Mesenchymal stem cell (in vitro differentiated cells and primary cell): Measurements from ENCODE around the gene SNAP47.

Source experiments
- DNase-seq: peaks from one replicate; pipeline ENCODE4 v3.0.0-alpha.2; 2013
- H2AFZ ChIP-seq: one replicate; pipeline ENCODE4 v1.6.1; 2013; ENCODE audit warnings: low read depth, mild to moderate bottlenecking, control low read depth, inconsistent platforms, low read length, moderate library complexity
- H2AK5ac ChIP-seq: 2 replicates; pipeline ENCODE4 v1.6.1; 2013; ENCODE audit warnings: low read length, moderate library complexity, mild to moderate bottlenecking, inconsistent platforms; ENCODE audit not compliant: severe bottlenecking
- H2BK120ac ChIP-seq: one replicate; pipeline ENCODE4 v1.6.1; 2013; ENCODE audit warnings: low read depth, mild to moderate bottlenecking, inconsistent platforms, low read length, moderate library complexity
- H2BK12ac ChIP-seq, 2 experiments: one replicate each; pipeline ENCODE4 v1.6.1; 2013; ENCODE audit warnings: inconsistent platforms in 2 of 2, low read length in 2 of 2, mild to moderate bottlenecking in 2 of 2, moderate library complexity in 2 of 2, control low read depth in 1 of 2
- H2BK15ac ChIP-seq: one replicate; pipeline ENCODE4 v1.6.1; 2013; ENCODE audit warnings: mild to moderate bottlenecking, low read depth, inconsistent platforms; ENCODE audit not compliant: poor library complexity, severe bottlenecking
- H2BK5ac ChIP-seq: 2 replicates; pipeline ENCODE4 v1.6.1; 2013; ENCODE audit warnings: low read depth, mild to moderate bottlenecking, low read length, control low read depth, inconsistent platforms; ENCODE audit not compliant: poor library complexity, severe bottlenecking
- H3K14ac ChIP-seq, 2 experiments: one replicate each; pipeline ENCODE4 v1.6.1; 2013; ENCODE audit warnings: inconsistent platforms in 2 of 2, low read length in 2 of 2, control low read depth in 1 of 2, mild to moderate bottlenecking in 1 of 2, moderate library complexity in 1 of 2
- H3K18ac ChIP-seq, 2 experiments: one replicate each; pipeline ENCODE4 v1.6.1; 2013; ENCODE audit warnings: inconsistent platforms in 2 of 2, low read length in 2 of 2, control low read depth in 1 of 2, low read depth in 1 of 2, mild to moderate bottlenecking in 1 of 2
- H3K23ac ChIP-seq, 2 experiments: one replicate each; pipeline ENCODE4 v1.6.1; 2013; ENCODE audit warnings: inconsistent platforms in 2 of 2, low read length in 2 of 2, mild to moderate bottlenecking in 2 of 2, moderate library complexity in 2 of 2, control low read depth in 1 of 2
- H3K27ac ChIP-seq: 2 replicates; pipeline ENCODE4 v1.5.1; 2013; ENCODE audit warnings: mild to moderate bottlenecking, moderate library complexity, low read length, control low read depth, inconsistent platforms; ENCODE audit not compliant: poor library complexity, severe bottlenecking
- H3K27me3 ChIP-seq, 2 experiments: 2 replicates each; pipeline versions ENCODE4 v1.6.1 to v1.7.0; 2013; ENCODE audit warnings: low read length in 2 of 2, mild to moderate bottlenecking in 2 of 2, moderate library complexity in 2 of 2, control low read depth in 1 of 2, inconsistent platforms in 1 of 2; ENCODE audit not compliant: control insufficient read depth in 1 of 2, insufficient read depth in 1 of 2
- H3K36me3 ChIP-seq, 2 experiments: 2 replicates each; pipeline versions ENCODE4 v1.6.1 to v1.7.0; 2013; ENCODE audit warnings: low read length in 2 of 2, control low read depth in 1 of 2, inconsistent platforms in 1 of 2, low read depth in 1 of 2, mild to moderate bottlenecking in 1 of 2; ENCODE audit not compliant: insufficient read depth in 2 of 2, control insufficient read depth in 1 of 2
- H3K4ac ChIP-seq, 2 experiments: one replicate each; pipeline ENCODE4 v1.6.1; 2013; ENCODE audit warnings: inconsistent platforms in 2 of 2, low read length in 2 of 2, mild to moderate bottlenecking in 2 of 2, moderate library complexity in 2 of 2, control low read depth in 1 of 2, low read depth in 1 of 2
- H3K4me1 ChIP-seq: 2 replicates; pipeline ENCODE4 v1.6.1; 2013; ENCODE audit warnings: low read depth, low read length, control low read depth; ENCODE audit not compliant: control insufficient read depth, insufficient read depth
- H3K4me2 ChIP-seq: 2 replicates; pipeline ENCODE4 v1.6.1; 2013; ENCODE audit warnings: low read length, mild to moderate bottlenecking, inconsistent platforms; ENCODE audit not compliant: poor library complexity, severe bottlenecking
- H3K4me3 ChIP-seq, 2 experiments: 2 replicates each; pipeline versions ENCODE4 v1.5.1 to v1.7.0; 2013; ENCODE audit warnings: low read length in 2 of 2, mild to moderate bottlenecking in 2 of 2, control low read depth in 1 of 2, low read depth in 1 of 2; ENCODE audit not compliant: insufficient read depth in 1 of 2
- H3K79me1 ChIP-seq: replicated peaks from 2 replicates; pipeline ENCODE4 v1.6.1; 2013; ENCODE audit warnings: mild to moderate bottlenecking, control low read depth, low read length, inconsistent platforms; ENCODE audit not compliant: poor library complexity, severe bottlenecking
- H3K9ac ChIP-seq: 2 replicates; pipeline ENCODE4 v1.7.0; 2013; ENCODE audit warnings: mild to moderate bottlenecking, low read length, moderate library complexity
- H3K9me3 ChIP-seq: 2 replicates; pipeline ENCODE4 v1.7.0; 2013; ENCODE audit warnings: mild to moderate bottlenecking, low read length; ENCODE audit not compliant: control insufficient read depth
- H4K8ac ChIP-seq: one replicate; pipeline ENCODE4 v1.6.1; 2013; ENCODE audit warnings: inconsistent platforms, mild to moderate bottlenecking, low read length, moderate library complexity
- H4K91ac ChIP-seq: one replicate; pipeline ENCODE4 v1.6.1; 2013; ENCODE audit warnings: mild to moderate bottlenecking, low read length, inconsistent platforms
- WGBS: methylation state at CpG from one replicate; pipeline ENCODE4 v1.1.7; 2013; ENCODE audit warnings: mixed read lengths; 5-methylcytosine and 5-hydroxymethylcytosine counted together

The SNAP47 gene

DNA sequence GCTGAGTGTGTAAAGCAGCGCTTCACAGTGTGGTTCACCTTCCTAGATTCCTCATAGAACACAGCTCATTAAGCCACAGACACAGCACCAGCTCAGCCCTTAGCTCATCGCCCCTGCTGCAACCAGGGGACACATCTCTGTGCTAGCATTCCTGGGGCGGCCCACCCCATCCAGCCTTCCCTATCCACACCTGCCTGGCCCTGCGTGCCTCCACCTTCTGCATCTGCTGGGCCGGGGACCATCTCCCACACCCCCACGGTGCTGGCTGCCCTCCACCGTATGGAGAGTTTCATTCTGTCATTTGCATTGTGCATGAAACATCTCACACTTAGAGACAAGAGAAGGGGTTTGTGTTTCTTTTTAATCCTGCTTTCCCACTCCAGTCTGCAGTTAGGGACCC is 44.5 kb downstream of the SNAP47 start:
- Histone ChIP-seq H2AK5ac (no peak overlapping the region), H2BK120ac (no peak overlapping the region), H2BK12ac (no peak overlapping the region), H3K27ac (no peak overlapping the region), H3K4ac (no peak overlapping the region), H3K4me2 (no peak overlapping the region), H2BK15ac (no peak overlapping the region), H4K91ac (no peak overlapping the region), H3K4me3 (no peak overlapping the region), H3K14ac (no peak overlapping the region), H3K4me1 (peaks cover 40% of the 10 kb centered on the region), H2BK5ac (no peak overlapping the region), H3K9me3 (no peaks in the 10 kb centered on the region), H3K18ac (no peak overlapping the region), H3K79me1 (peaks cover 11% of the 10 kb centered on the region), H4K8ac (no peak overlapping the region), H3K27me3 (no peaks in the 10 kb centered on the region), H3K36me3 (peaks cover 11 to 35% of the 10 kb centered on the region in 2 experiments), H3K9ac (no peak overlapping the region), H2AFZ (no peak overlapping the region), H3K23ac (no peak overlapping the region)
- no peak for DNase-seq
- WGBS = 92% methylated on average over 6 of the region's 7 CpGs

DNA sequence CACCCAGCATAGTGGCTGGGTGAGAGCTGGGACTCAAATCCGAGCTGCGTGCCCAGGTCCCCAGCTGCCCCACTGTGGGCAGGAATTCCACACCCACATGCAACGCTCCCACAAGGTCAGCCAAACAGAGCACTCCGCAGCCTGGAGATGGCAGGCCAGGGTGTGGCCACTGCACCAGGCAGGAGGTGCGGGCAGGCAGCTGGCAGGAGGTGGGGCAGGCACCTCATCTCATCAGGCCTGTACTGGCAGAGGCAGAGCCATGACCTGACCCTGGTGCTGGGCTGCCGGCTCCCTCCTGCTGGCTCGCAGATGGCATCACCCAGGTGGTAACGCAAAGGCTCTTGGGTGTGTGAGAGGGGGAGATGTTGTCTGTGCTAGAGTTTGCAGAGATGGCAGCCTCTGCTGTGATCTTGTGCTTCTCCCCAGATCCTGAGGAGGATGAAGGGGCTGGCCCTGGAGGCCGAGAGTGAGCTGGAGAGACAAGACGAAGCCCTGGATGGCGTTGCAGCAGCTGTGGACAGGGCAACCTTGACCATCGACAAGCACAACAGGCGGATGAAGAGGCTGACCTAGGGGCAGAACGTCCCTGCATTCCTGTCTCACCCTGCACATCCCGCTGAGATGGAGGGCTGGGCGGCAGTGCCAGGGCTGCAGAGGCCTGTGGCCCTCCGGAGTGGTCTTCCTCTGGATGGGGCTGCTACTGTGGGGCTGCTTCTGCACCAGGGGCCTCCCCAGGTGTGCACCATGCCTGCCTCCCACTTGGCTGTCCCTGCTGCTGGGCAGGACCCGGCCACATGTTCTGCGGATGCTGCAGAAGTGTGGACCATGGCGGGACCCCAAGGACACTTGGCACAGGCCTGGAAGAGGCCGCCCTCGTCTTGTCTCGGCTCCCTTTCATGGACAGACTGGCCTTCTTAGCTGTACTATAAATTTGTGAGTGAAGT is 45.1 kb downstream of the SNAP47 start:
- no peak overlapping the region for H3K14ac ChIP-seq
- peaks cover 0 to under 1% of the 10 kb centered on the region in 2 experiments for H3K27me3 ChIP-seq
- no peak overlapping the region for H2BK12ac ChIP-seq
- H3K27ac ChIP-seq = no peak overlapping the region
- no peak for DNase-seq
- H3K36me3 ChIP-seq = peaks cover 11 to 33% of the 10 kb centered on the region in 2 experiments
- no peaks in the 10 kb centered on the region for H3K9me3 ChIP-seq
- H3K79me1 ChIP-seq = peaks cover 11% of the 10 kb centered on the region
- H3K4me3 ChIP-seq = no peak overlapping the region
- H3K23ac ChIP-seq = no peak overlapping the region
- H2BK15ac ChIP-seq = no peak overlapping the region
- no peak overlapping the region for H3K4me2 ChIP-seq
- H2AFZ ChIP-seq = no peak overlapping the region
- H3K18ac ChIP-seq = no peak overlapping the region
- H2BK120ac ChIP-seq = no peak overlapping the region
- no peak overlapping the region for H2BK5ac ChIP-seq
- no peak overlapping the region for H3K9ac ChIP-seq
- H4K91ac ChIP-seq = no peak overlapping the region
- WGBS = 90% methylated on average over 23 of the region's 23 CpGs
- H3K4ac ChIP-seq = no peak overlapping the region
- H2AK5ac ChIP-seq = no peak overlapping the region
- H4K8ac ChIP-seq = no peak overlapping the region
- peaks cover 34% of the 10 kb centered on the region for H3K4me1 ChIP-seq

DNA sequence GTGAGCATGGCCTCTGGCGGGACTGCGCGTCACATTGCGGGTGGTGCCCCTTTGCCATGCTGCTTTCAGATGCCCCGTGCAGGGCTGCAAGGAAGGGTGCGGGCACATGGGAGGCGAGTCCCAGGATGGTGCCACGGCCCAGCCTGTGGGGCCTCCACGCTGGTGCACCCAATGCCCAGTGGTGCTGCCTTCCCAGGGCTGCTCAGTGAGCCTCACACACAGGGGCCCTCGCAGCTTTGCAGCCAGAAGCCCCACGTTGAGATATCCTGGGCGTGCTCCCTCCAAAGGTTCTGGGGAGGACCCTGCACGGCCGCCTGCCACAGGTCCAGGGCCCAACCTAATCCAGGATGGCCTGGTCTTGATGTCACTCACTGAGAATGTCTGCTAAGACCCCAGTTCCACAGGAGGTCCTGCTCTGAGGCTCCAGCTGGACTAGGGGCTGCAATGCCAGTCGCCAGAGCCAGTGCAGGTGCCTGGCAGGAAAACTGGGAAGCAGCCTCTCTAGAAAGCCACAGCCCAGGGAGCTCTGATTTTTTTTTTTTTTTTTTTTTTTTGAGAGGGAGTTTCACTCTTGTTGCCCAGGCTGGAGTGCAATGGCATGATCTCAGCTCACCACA is 46.2 kb downstream of the SNAP47 start:
- H3K14ac ChIP-seq = no peak overlapping the region
- H3K4me2 ChIP-seq = no peak overlapping the region
- H2BK5ac ChIP-seq = no peak overlapping the region
- peaks cover 11% of the 10 kb centered on the region for H3K79me1 ChIP-seq
- H2AFZ ChIP-seq = no peak overlapping the region
- no peak overlapping the region for H4K91ac ChIP-seq
- no peak overlapping the region for H3K4ac ChIP-seq
- no peaks in the 10 kb centered on the region for H3K9me3 ChIP-seq
- no peak overlapping the region for H2BK12ac ChIP-seq
- no peak overlapping the region for H3K23ac ChIP-seq
- peaks cover 8 to 33% of the 10 kb centered on the region in 2 experiments for H3K36me3 ChIP-seq
- no peak overlapping the region for H3K18ac ChIP-seq
- H3K4me1 ChIP-seq = peaks cover 25% of the 10 kb centered on the region
- no peak for DNase-seq
- H2BK120ac ChIP-seq = no peak overlapping the region
- H3K9ac ChIP-seq = no peak overlapping the region
- no peak overlapping the region for H3K4me3 ChIP-seq
- no peak overlapping the region for H3K27ac ChIP-seq
- H2AK5ac ChIP-seq = no peak overlapping the region
- WGBS = 96% methylated on average over 15 of the region's 15 CpGs
- H3K27me3 ChIP-seq = peaks cover 0 to 10% of the 10 kb centered on the region in 2 experiments
- no peak overlapping the region for H2BK15ac ChIP-seq
- no peak overlapping the region for H4K8ac ChIP-seq

DNA sequence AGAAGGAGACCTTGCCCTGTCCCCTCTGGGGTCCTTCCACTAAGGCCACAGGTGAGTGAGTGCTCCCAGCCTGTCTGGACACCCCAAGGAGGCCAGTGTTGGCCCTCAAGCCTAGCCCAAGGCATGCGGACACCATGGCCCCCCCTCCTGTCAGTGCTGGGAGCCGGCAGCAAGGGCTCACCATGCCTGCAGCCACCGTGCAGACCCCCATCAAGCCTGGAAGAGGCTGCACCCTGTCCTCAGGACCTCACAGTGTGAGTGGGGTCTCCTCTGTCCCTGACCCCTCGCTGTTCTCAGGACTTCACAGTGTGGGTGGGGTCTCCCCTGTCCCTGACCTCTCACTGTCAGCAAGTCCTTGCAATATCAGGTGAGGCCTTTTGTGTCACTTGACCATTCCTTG is 47.0 kb downstream of the SNAP47 start:
- H3K27me3 ChIP-seq = peaks cover 0 to 18% of the 10 kb centered on the region in 2 experiments
- H2BK12ac ChIP-seq = no peak overlapping the region
- peaks cover 10% of the 10 kb centered on the region for H3K79me1 ChIP-seq
- DNase-seq = no peak
- no peak overlapping the region for H3K14ac ChIP-seq
- no peak overlapping the region for H4K8ac ChIP-seq
- no peak overlapping the region for H2BK120ac ChIP-seq
- no peak overlapping the region for H3K4me3 ChIP-seq
- no peaks in the 10 kb centered on the region for H3K9me3 ChIP-seq
- no peak overlapping the region for H3K23ac ChIP-seq
- H2AFZ ChIP-seq = no peak overlapping the region
- H2BK5ac ChIP-seq = no peak overlapping the region
- H3K18ac ChIP-seq = no peak overlapping the region
- H3K9ac ChIP-seq = no peak overlapping the region
- 97% methylated on average over 4 of the region's 4 CpGs for WGBS
- no peak overlapping the region for H3K4ac ChIP-seq
- no peak overlapping the region for H3K4me2 ChIP-seq
- no peak overlapping the region for H3K27ac ChIP-seq
- H3K36me3 ChIP-seq = peaks cover 6 to 31% of the 10 kb centered on the region in 2 experiments
- H4K91ac ChIP-seq = no peak overlapping the region
- no peak overlapping the region for H2AK5ac ChIP-seq
- no peak overlapping the region for H2BK15ac ChIP-seq
- peaks cover 27% of the 10 kb centered on the region for H3K4me1 ChIP-seq
